ENCODE measurements around the gene ALDH6A1. TPM values are rescaled to one million over a fixed set of nuclear protein-coding genes. Genes with fewer than 3 reads are reported as not detected.

The ALDH6A1 gene
- total and polyA plus RNA-seq, 8 donors, result 5.6 to 36.1 (median 17.7) TPM

- intact Hi-C loops (cut with DNase I), result loop anchor here in 1 of 3 donors (5.0 kb wide), 1 partner anchor 138 kb away; no protein-coding TSS in a partner anchor
- H3K4me1 ChIP-seq, result no peaks in the 10 kb centered on the region
- H3K36me3 ChIP-seq, result no peaks in the 10 kb centered on the region
- no peak for ATAC-seq
- no peak overlapping the region for H3K27ac ChIP-seq
- no peaks in the 10 kb centered on the region for H3K9me3 ChIP-seq
- 85 to 89% methylated on average over 1 of the region's 1 CpG for WGBS, 2 donors
- H3K27me3 ChIP-seq, result no peaks in the 10 kb centered on the region
- TF ChIP-seq, protein P1, sequence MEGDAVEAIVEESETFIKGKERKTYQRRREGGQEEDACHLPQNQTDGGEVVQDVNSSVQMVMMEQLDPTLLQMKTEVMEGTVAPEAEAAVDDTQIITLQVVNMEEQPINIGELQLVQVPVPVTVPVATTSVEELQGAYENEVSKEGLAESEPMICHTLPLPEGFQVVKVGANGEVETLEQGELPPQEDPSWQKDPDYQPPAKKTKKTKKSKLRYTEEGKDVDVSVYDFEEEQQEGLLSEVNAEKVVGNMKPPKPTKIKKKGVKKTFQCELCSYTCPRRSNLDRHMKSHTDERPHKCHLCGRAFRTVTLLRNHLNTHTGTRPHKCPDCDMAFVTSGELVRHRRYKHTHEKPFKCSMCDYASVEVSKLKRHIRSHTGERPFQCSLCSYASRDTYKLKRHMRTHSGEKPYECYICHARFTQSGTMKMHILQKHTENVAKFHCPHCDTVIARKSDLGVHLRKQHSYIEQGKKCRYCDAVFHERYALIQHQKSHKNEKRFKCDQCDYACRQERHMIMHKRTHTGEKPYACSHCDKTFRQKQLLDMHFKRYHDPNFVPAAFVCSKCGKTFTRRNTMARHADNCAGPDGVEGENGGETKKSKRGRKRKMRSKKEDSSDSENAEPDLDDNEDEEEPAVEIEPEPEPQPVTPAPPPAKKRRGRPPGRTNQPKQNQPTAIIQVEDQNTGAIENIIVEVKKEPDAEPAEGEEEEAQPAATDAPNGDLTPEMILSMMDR (IDR thresholded peaks at IDR 0.05), result no peak
- H3K4me3 ChIP-seq, result no peak overlapping the region
- no peak for FAIRE-seq
- DNase-seq, result no peak
Measured at GRCh38 chr14:74109369-74109768, 25.1 kb upstream of the ALDH6A1 start.

- H3K27ac ChIP-seq, result no peak overlapping the region
- TF ChIP-seq, protein P1 (IDR thresholded peaks at IDR 0.05), result no peak
- no peaks in the 10 kb centered on the region for H3K27me3 ChIP-seq
- WGBS, 2 donors, result 91 to 95% methylated on average over 2 of the region's 2 CpGs
- H3K9me3 ChIP-seq, result no peaks in the 10 kb centered on the region
- FAIRE-seq (no peak), ATAC-seq (no peak), DNase-seq (no peak)
- intact Hi-C loops (cut with DNase I), result loop anchor here in 1 of 3 donors (5.0 kb wide), 1 partner anchor 142 kb away; no protein-coding TSS in a partner anchor
- no peak overlapping the region for H3K4me3 ChIP-seq
- no peaks in the 10 kb centered on the region for H3K36me3 ChIP-seq
- H3K4me1 ChIP-seq, result no peaks in the 10 kb centered on the region
Measured at GRCh38 chr14:74105381-74105780, 21.1 kb upstream of the ALDH6A1 start.

DNA sequence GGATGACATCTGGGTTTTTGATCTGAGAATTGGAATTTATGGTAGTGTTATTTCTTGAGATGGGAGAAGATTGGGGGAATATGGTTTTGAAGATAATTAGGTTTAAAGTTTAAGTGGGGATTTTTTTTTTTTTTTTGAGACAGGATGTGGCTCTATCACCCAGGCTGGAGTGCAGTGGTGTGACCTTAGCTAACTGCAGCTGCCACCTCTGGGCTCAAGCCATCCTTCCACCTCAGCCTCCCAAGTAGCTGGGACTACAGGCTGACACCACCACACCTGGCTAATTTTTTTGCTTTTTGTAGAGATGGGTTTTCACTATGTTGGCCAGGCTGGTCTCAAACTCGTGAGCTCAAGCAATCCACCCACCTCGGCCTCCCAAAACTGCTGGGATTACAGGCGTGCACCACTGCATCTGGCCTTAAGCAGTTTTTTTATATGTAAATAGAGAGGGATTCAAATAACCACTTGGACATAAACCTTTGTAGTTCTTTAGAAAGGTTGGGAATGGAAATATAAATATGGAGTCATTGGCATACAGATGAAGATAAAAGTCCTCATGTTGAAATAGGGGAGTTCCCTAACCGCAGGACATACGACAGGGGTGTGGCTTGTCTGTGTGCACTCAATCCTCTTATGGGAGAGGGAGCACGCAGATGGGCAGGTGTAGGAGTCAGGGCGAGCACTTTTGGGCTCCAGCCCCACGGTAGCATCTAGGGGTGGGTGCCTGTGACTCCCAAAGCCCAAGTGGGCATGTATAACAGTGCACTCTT lies 5.2 kb upstream of the ALDH6A1 start:
- Histone ChIP-seq H3K27ac (no peak overlapping the region), H3K36me3 (peaks cover 0 to 2% (median 0%) of the 10 kb centered on the region in 3 donors), H3K4me3 (no peak overlapping the region), H3K9me3 (no peaks in the 10 kb centered on the region), H3K27me3 (no peaks in the 10 kb centered on the region), H3K4me1 (peaks cover 0 to 9% (median 8%) of the 10 kb centered on the region in 3 donors)
- ATAC-seq, result no peak
- no peak for DNase-seq
- no peak for FAIRE-seq
- TF ChIP-seq, protein P1 (IDR thresholded peaks at IDR 0.05), result no peak
- intact Hi-C loops (cut with DNase I), result no loop called here
- 91 to 95% methylated on average over 8 of the region's 8 CpGs for WGBS, 2 donors

GRCh38 chr14:74085828-74086227 lies 1.6 kb upstream of the ALDH6A1 start:
- Histone ChIP-seq H3K36me3 (no peaks in the 10 kb centered on the region), H3K4me1 (peaks cover 8 to 22% (median 12%) of the 10 kb centered on the region in 3 donors), H3K4me3 (peak overlapping the region in 2 of 4 donors; percentile 70 to 71), H3K27ac (no peak overlapping the region), H3K27me3 (no peaks in the 10 kb centered on the region), H3K9me3 (no peaks in the 10 kb centered on the region)
- FAIRE-seq (no peak), ATAC-seq (no peak), DNase-seq (no peak)
- WGBS, 2 donors, result 77 to 84% methylated on average over 1 of the region's 1 CpG
- intact Hi-C loops (cut with DNase I), result no loop called here
- TF ChIP-seq, protein P1 (IDR thresholded peaks at IDR 0.05), result no peak
